ENCODE results near the gene ABCA4.

The ABCA4 gene

GRCh38 chr1:94143809-94144176 lies 22.8 kb upstream of the ABCA4 start:
- no peak for TF ChIP-seq TAF1 (IDR thresholded peaks at IDR 0.05; ENCODE audit: borderline replicate concordance, low read depth, low read length)
- TF ChIP-seq POLR2A (IDR thresholded peaks at IDR 0.05; ENCODE audit: low read depth, low read length) = no peak
- TF ChIP-seq POLR2AphosphoS5 (IDR thresholded peaks at IDR 0.05; ENCODE audit: low read depth, low read length) = no peak
- FAIRE-seq = no peak
- no peak for DNase-seq (ENCODE audit: insufficient read length)

- FAIRE-seq (no peak), DNase-seq (ENCODE audit: insufficient read length) (no peak)
- TF ChIP-seq TAF1 (IDR thresholded peaks at IDR 0.05; ENCODE audit: borderline replicate concordance, low read depth, low read length) (no peak), POLR2AphosphoS5 (IDR thresholded peaks at IDR 0.05; ENCODE audit: low read depth, low read length) (no peak), POLR2A (IDR thresholded peaks at IDR 0.05; ENCODE audit: low read depth, low read length) (no peak)
Measured at GRCh38 chr1:94143173-94143808, 22.3 kb upstream of the ABCA4 start.

GRCh38 chr1:94142583-94142982 lies 21.6 kb upstream of the ABCA4 start:
- no peak for DNase-seq (ENCODE audit: insufficient read length)
- no peak for TF ChIP-seq POLR2AphosphoS5 (IDR thresholded peaks at IDR 0.05; ENCODE audit: low read depth, low read length)
- no peak for TF ChIP-seq POLR2A (IDR thresholded peaks at IDR 0.05; ENCODE audit: low read depth, low read length)
- no peak for TF ChIP-seq TAF1 (IDR thresholded peaks at IDR 0.05; ENCODE audit: borderline replicate concordance, low read depth, low read length)
- no peak for FAIRE-seq

GRCh38 chr1:94142022-94142421 lies 21.1 kb upstream of the ABCA4 start:
- DNase-seq (ENCODE audit: insufficient read length) (no peak), FAIRE-seq (no peak)
- TF ChIP-seq TAF1 (IDR thresholded peaks at IDR 0.05; ENCODE audit: borderline replicate concordance, low read depth, low read length) (no peak), POLR2A (IDR thresholded peaks at IDR 0.05; ENCODE audit: low read depth, low read length) (no peak), POLR2AphosphoS5 (IDR thresholded peaks at IDR 0.05; ENCODE audit: low read depth, low read length) (no peak)

- DNase-seq (ENCODE audit: insufficient read length) (no peak), FAIRE-seq (no peak)
- TF ChIP-seq TAF1 (IDR thresholded peaks at IDR 0.05; ENCODE audit: borderline replicate concordance, low read depth, low read length) = no peak
- no peak for TF ChIP-seq POLR2AphosphoS5 (IDR thresholded peaks at IDR 0.05; ENCODE audit: low read depth, low read length)
- no peak for TF ChIP-seq POLR2A (IDR thresholded peaks at IDR 0.05; ENCODE audit: low read depth, low read length)
Measured at GRCh38 chr1:94132111-94132510, 11.2 kb upstream of the ABCA4 start.

- no peak for FAIRE-seq
- no peak for TF ChIP-seq TAF1 (IDR thresholded peaks at IDR 0.05; ENCODE audit: borderline replicate concordance, low read depth, low read length)
- TF ChIP-seq POLR2AphosphoS5 (IDR thresholded peaks at IDR 0.05; ENCODE audit: low read depth, low read length) = no peak
- TF ChIP-seq POLR2A (IDR thresholded peaks at IDR 0.05; ENCODE audit: low read depth, low read length) = no peak
- DNase-seq (ENCODE audit: insufficient read length) = no peak
Measured at GRCh38 chr1:94130851-94131595, 10.1 kb upstream of the ABCA4 start.

- no peak for DNase-seq (ENCODE audit: insufficient read length)
- no peak for TF ChIP-seq TAF1 (IDR thresholded peaks at IDR 0.05; ENCODE audit: borderline replicate concordance, low read depth, low read length)
- no peak for TF ChIP-seq POLR2A (IDR thresholded peaks at IDR 0.05; ENCODE audit: low read depth, low read length)
- no peak for TF ChIP-seq POLR2AphosphoS5 (IDR thresholded peaks at IDR 0.05; ENCODE audit: low read depth, low read length)
- no peak for FAIRE-seq
Measured at GRCh38 chr1:94126651-94127050, 5.7 kb upstream of the ABCA4 start.

GRCh38 chr1:94125551-94126514 lies 4.9 kb upstream of the ABCA4 start:
- TF ChIP-seq POLR2AphosphoS5 (IDR thresholded peaks at IDR 0.05; ENCODE audit: low read depth, low read length) (no peak), TAF1 (IDR thresholded peaks at IDR 0.05; ENCODE audit: borderline replicate concordance, low read depth, low read length) (no peak), POLR2A (IDR thresholded peaks at IDR 0.05; ENCODE audit: low read depth, low read length) (no peak)
- FAIRE-seq (no peak), DNase-seq (ENCODE audit: insufficient read length) (no peak)

- no peak for TF ChIP-seq TAF1 (IDR thresholded peaks at IDR 0.05; ENCODE audit: borderline replicate concordance, low read depth, low read length)
- no peak for TF ChIP-seq POLR2AphosphoS5 (IDR thresholded peaks at IDR 0.05; ENCODE audit: low read depth, low read length)
- no peak for TF ChIP-seq POLR2A (IDR thresholded peaks at IDR 0.05; ENCODE audit: low read depth, low read length)
- FAIRE-seq = no peak
- no peak for DNase-seq (ENCODE audit: insufficient read length)
Measured at GRCh38 chr1:94124538-94124937, 3.6 kb upstream of the ABCA4 start.

- TF ChIP-seq POLR2A (IDR thresholded peaks at IDR 0.05; ENCODE audit: low read depth, low read length) = no peak
- no peak for TF ChIP-seq POLR2AphosphoS5 (IDR thresholded peaks at IDR 0.05; ENCODE audit: low read depth, low read length)
- FAIRE-seq (no peak), DNase-seq (ENCODE audit: insufficient read length) (no peak)
Measured at GRCh38 chr1:94122201-94122970, 1.4 kb upstream of the ABCA4 start.

- FAIRE-seq (no peak), DNase-seq (ENCODE audit: insufficient read length) (no peak)
- TF ChIP-seq POLR2AphosphoS5 (IDR thresholded peaks at IDR 0.05; ENCODE audit: low read depth, low read length) (no peak), POLR2A (IDR thresholded peaks at IDR 0.05; ENCODE audit: low read depth, low read length) (no peak), TAF1 (IDR thresholded peaks at IDR 0.05; ENCODE audit: borderline replicate concordance, low read depth, low read length) (no peak)
Measured at GRCh38 chr1:94121411-94121821, 468 bp upstream of the ABCA4 start.
